DND-41 (cell line): Measurements from ENCODE around the gene SNTG2.

ENCODE experiments used
- ATAC-seq: fragments of 200-7000 bp; cut with Tn5 transposase; 3 replicates; pipeline ENCODE4 v1.9.1; 2021; ENCODE audit warnings: low read depth; ENCODE audit not compliant: insufficient read depth
- DNase-seq: peaks from one replicate; pipeline ENCODE4 v3.0.0-alpha.2; 2020
- H2AFZ ChIP-seq: 2 replicates; pipeline ENCODE4 v1.6.0; 2012; ENCODE audit warnings: low read depth, low read length
- H3K27ac ChIP-seq: 2 replicates; pipeline ENCODE4 v1.5.1; 2012; ENCODE audit warnings: low read length, inconsistent platforms
- H3K27me3 ChIP-seq: fragments of 200-600 bp; sonication (generic); 2 replicates; pipeline ENCODE4 v1.6.0; 2012; ENCODE audit warnings: low read length, mild to moderate bottlenecking, inconsistent platforms; ENCODE audit not compliant: insufficient read depth, poor library complexity
- H3K36me3 ChIP-seq: 2 replicates; pipeline ENCODE4 v1.5.1; 2012; ENCODE audit warnings: low read length, inconsistent platforms; ENCODE audit not compliant: insufficient read depth
- H3K4me1 ChIP-seq: 2 replicates; pipeline ENCODE4 v1.5.1; 2012; ENCODE audit warnings: mild to moderate bottlenecking, low read length; ENCODE audit not compliant: insufficient read depth
- H3K4me2 ChIP-seq: 2 replicates; pipeline ENCODE4 v1.6.0; 2012; ENCODE audit warnings: mild to moderate bottlenecking, moderate library complexity, low read length, inconsistent platforms; ENCODE audit not compliant: insufficient read depth
- H3K4me3 ChIP-seq, 2 experiments: fragments of 200-600 bp in 1 of 2; shearing (Covaris generic) in 1 of 2; 2 replicates each; pipeline ENCODE4 v1.5.1; 2012 to 2016; ENCODE audit warnings: inconsistent platforms in 2 of 2, low read length in 2 of 2, mild to moderate bottlenecking in 2 of 2, low read depth in 1 of 2, moderate library complexity in 1 of 2
- H3K79me2 ChIP-seq: 2 replicates; pipeline ENCODE4 v1.6.0; 2012; ENCODE audit warnings: low read length, inconsistent platforms; ENCODE audit not compliant: insufficient read depth
- H3K9ac ChIP-seq: 2 replicates; pipeline ENCODE4 v1.6.0; 2012; ENCODE audit warnings: low read depth, mild to moderate bottlenecking, inconsistent platforms, low read length, moderate library complexity
- H3K9me3 ChIP-seq: 2 replicates; pipeline ENCODE4 v1.5.1; 2012; ENCODE audit warnings: low read length, moderate library complexity, mild to moderate bottlenecking, inconsistent platforms; ENCODE audit not compliant: insufficient read depth, severe bottlenecking
- H4K20me1 ChIP-seq: 2 replicates; pipeline ENCODE4 v1.6.0; 2012; ENCODE audit warnings: low read length; ENCODE audit not compliant: insufficient read depth
- EZH2 ChIP-seq: IDR thresholded peaks from 3 replicates; pipeline ENCODE4 v1.6.1; 2012; ENCODE audit warnings: borderline replicate concordance, low read depth, mild to moderate bottlenecking, moderate library complexity, low read length, inconsistent platforms; ENCODE audit not compliant: severe bottlenecking
- TF ChIP-seq, protein P1 (sequence below): IDR thresholded peaks from 2 replicates; pipeline ENCODE4 v1.5.1; 2012; ENCODE audit warnings: borderline replicate concordance, low read length, moderate library complexity, mild to moderate bottlenecking; ENCODE audit not compliant: poor library complexity, severe bottlenecking; ENCODE audit errors: extremely low read depth

The SNTG2 gene

DNA sequence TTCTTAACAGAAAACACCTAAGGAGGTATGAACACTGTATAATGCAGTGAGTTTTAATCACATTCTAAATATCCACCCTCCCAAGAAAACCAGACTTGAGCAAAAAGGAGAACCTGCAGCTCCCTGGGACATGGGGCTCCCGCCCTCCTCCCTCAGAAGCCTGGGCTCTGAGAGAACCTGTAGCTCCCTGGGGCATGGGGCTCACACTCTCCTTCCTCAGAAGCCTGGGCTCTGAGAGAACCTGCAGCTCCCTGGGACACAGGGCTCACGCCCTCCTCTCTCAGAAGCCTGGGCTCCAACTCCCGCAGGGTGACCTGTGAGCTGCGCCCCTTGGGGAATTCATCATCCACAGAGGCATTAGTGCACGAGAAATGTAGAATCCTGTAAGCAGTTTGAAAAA, 222.9 kb downstream of the SNTG2 start:
- Histone ChIP-seq H3K4me2 (no peak overlapping the region), H4K20me1 (no peaks in the 10 kb centered on the region), H3K9me3 (peaks cover 2% of the 10 kb centered on the region), H3K4me3 (no peak overlapping the region), H3K4me1 (peaks cover 35% of the 10 kb centered on the region), H3K9ac (no peak overlapping the region), H3K79me2 (no peaks in the 10 kb centered on the region), H2AFZ (no peak overlapping the region), H3K36me3 (peaks cover 3% of the 10 kb centered on the region; the same call in 1 of the 2 replicates), H3K27me3 (no peaks in the 10 kb centered on the region), H3K27ac (no peak overlapping the region)
- no peak for DNase-seq
- no peak for TF ChIP-seq EZH2
- TF ChIP-seq, protein P1, sequence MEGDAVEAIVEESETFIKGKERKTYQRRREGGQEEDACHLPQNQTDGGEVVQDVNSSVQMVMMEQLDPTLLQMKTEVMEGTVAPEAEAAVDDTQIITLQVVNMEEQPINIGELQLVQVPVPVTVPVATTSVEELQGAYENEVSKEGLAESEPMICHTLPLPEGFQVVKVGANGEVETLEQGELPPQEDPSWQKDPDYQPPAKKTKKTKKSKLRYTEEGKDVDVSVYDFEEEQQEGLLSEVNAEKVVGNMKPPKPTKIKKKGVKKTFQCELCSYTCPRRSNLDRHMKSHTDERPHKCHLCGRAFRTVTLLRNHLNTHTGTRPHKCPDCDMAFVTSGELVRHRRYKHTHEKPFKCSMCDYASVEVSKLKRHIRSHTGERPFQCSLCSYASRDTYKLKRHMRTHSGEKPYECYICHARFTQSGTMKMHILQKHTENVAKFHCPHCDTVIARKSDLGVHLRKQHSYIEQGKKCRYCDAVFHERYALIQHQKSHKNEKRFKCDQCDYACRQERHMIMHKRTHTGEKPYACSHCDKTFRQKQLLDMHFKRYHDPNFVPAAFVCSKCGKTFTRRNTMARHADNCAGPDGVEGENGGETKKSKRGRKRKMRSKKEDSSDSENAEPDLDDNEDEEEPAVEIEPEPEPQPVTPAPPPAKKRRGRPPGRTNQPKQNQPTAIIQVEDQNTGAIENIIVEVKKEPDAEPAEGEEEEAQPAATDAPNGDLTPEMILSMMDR = no peak
- ATAC-seq = no peak

DNA sequence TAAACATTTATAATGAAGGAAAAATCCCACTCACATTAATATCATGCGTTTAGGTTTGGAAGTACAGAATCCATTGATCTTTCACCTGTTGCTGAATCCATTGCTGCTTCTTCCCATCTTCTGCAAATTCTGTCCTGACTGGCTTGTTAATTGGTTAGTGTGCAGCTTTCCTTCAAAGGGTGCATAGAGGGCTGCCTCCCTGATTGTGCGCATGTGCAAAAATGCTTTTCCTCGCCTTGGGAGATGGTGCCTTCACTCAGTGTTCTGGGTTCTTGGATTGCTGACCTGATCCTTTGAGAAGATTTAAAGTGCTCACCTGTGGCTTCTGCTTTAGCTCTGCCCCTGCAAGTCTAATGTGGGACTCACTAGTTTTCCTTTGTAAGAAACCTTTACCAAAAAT, 231.2 kb downstream of the SNTG2 start:
- peaks cover 3% of the 10 kb centered on the region; the same call in 1 of the 2 replicates for H3K36me3 ChIP-seq
- no peaks in the 10 kb centered on the region for H3K27me3 ChIP-seq
- peaks cover 3% of the 10 kb centered on the region; the same call in 1 of the 2 replicates for H3K4me1 ChIP-seq
- H2AFZ ChIP-seq = no peak overlapping the region
- TF ChIP-seq, protein P1 = no peak
- no peak for TF ChIP-seq EZH2
- ATAC-seq (no peak), DNase-seq (no peak)
- no peak overlapping the region for H3K27ac ChIP-seq
- H4K20me1 ChIP-seq = no peaks in the 10 kb centered on the region
- H3K79me2 ChIP-seq = no peaks in the 10 kb centered on the region
- H3K4me2 ChIP-seq = no peak overlapping the region
- peaks cover 14% of the 10 kb centered on the region for H3K9me3 ChIP-seq
- no peak overlapping the region for H3K9ac ChIP-seq
- H3K4me3 ChIP-seq = no peak overlapping the region

DNA sequence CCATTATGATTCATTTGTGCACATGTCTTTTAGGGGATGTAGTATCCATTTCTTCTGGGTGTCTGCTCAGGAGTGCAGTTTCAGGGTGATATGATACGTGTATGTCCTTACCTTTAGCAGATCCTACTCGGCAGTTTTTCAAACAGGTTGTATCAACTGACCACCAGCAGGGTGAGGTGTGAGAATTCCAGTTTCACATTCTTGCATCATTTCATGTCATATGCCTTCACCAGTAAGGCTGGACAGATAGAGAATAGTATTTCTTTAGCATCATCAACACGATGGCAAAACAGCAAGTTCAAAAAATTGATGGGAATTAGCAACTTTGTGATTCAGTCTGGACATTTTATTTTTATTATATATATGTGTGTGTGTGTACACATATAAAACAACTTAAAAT, 232.7 kb downstream of the SNTG2 start:
- H3K9ac ChIP-seq = no peak overlapping the region
- TF ChIP-seq, protein P1 = no peak
- no peak for TF ChIP-seq EZH2
- H3K4me3 ChIP-seq = no peak overlapping the region
- H3K36me3 ChIP-seq = peaks cover 3% of the 10 kb centered on the region; the same call in 1 of the 2 replicates
- H3K4me2 ChIP-seq = no peak overlapping the region
- no peak overlapping the region for H3K27ac ChIP-seq
- H2AFZ ChIP-seq = no peak overlapping the region
- no peaks in the 10 kb centered on the region for H3K4me1 ChIP-seq
- H3K9me3 ChIP-seq = peaks cover 12% of the 10 kb centered on the region
- no peaks in the 10 kb centered on the region for H3K79me2 ChIP-seq
- H4K20me1 ChIP-seq = no peaks in the 10 kb centered on the region
- no peak for DNase-seq
- H3K27me3 ChIP-seq = no peaks in the 10 kb centered on the region
- no peak for ATAC-seq

DNA sequence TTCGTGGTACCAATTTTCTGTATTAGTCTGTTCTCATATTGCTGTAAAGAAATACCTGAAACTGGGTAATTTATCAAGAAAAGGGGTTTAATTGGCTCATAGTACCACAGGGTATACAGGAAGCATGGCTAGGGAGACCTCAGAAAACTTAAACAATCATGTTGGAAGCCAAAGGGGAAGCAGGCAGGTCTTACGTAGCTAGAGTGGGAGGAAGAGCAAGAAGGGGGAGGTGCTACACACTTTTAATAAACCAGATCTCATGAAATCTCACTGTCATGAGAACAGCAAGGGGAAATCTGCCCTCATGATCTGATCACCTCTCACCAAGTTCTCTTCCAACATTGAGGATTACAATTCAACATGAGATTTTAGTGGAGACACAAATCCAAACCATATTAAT, 235.8 kb downstream of the SNTG2 start:
- Histone ChIP-seq H3K27ac (no peak overlapping the region), H4K20me1 (no peaks in the 10 kb centered on the region), H3K9me3 (peaks cover 12% of the 10 kb centered on the region), H3K9ac (no peak overlapping the region), H2AFZ (no peak overlapping the region), H3K4me1 (no peaks in the 10 kb centered on the region), H3K4me3 (no peak overlapping the region), H3K27me3 (no peaks in the 10 kb centered on the region), H3K36me3 (peaks cover 3% of the 10 kb centered on the region; the same call in 1 of the 2 replicates), H3K4me2 (no peak overlapping the region), H3K79me2 (no peaks in the 10 kb centered on the region)
- TF ChIP-seq EZH2 = no peak
- TF ChIP-seq, protein P1 = no peak
- DNase-seq (no peak), ATAC-seq (no peak)
